DMS79 treated with DMSO at 0.1 percent for 48 hours (cell line): Measurements from ENCODE around the gene PRSS57.

Experiments
- DNase-seq: peaks from one replicate; lab custom pipeline; 2025; lab: John Stamatoyannopoulos, UW

The PRSS57 gene

DNA sequence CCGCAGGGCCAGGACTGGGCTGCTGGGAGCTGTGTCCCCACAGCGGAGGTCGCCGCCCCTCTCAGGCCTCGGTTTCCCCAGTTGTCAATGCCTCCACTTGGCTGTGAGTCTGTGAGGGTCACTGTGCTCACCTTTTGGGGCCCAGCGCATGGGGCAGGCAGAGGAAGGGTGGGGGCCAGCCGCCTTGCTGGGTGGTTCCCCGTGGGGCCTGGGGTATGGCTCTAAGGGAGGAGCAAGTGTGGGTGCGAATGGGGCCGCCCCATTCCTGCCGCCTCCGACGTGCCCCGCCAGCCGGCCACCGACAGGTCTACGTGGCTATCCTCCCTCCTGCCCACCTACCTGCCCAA lies 56.4 kb downstream of the PRSS57 start:
- DNase-seq, result no peak
